Skeletal muscle tissue (tissue), 4 donors: ENCODE measurements around the gene CCDC197. TPM values are rescaled to one million over a fixed set of nuclear protein-coding genes. Genes with fewer than 3 reads are reported as not detected.

ENCODE experiments used
- H3K27ac ChIP-seq: one replicate; pipeline ENCODE4 v1.7.0; 2013; ENCODE audit warnings: mild to moderate bottlenecking, low read depth, low read length, inconsistent platforms
- H3K27me3 ChIP-seq, 3 donors: one replicate each; pipeline ENCODE4 v1.7.0; 2013; ENCODE audit warnings: low read length in 3 of 3; ENCODE audit not compliant: control insufficient read depth in 3 of 3, insufficient read depth in 3 of 3
- H3K36me3 ChIP-seq, 3 donors: one replicate each; pipeline ENCODE4 v1.7.0; 2013; ENCODE audit warnings: low read length in 3 of 3; ENCODE audit not compliant: control insufficient read depth in 3 of 3, insufficient read depth in 3 of 3
- H3K4me1 ChIP-seq, 3 donors: one replicate each; pipeline ENCODE4 v1.7.0; 2013; ENCODE audit warnings: low read length in 3 of 3, mild to moderate bottlenecking in 3 of 3; ENCODE audit not compliant: control insufficient read depth in 3 of 3, insufficient read depth in 3 of 3
- H3K4me3 ChIP-seq, 3 donors: one replicate each; pipeline ENCODE4 v1.7.0; 2013; ENCODE audit warnings: low read length in 3 of 3
- H3K9ac ChIP-seq, 3 donors: one replicate each; pipeline ENCODE4 v1.7.0; 2013; ENCODE audit warnings: low read length in 3 of 3, mild to moderate bottlenecking in 3 of 3, moderate library complexity in 2 of 3, low read depth in 1 of 3
- H3K9me3 ChIP-seq, 3 donors: one replicate each; pipeline ENCODE4 v1.7.0; 2013; ENCODE audit warnings: low read length in 3 of 3; ENCODE audit not compliant: control insufficient read depth in 3 of 3
- total RNA-seq: library from RNA; depleted of rRNA; stranded (reverse); fragments of >200 nt; gene quantifications from one replicate; pipeline ENCODE4 v1.2.3, GENCODE V29; 2014
- donor health status: Osteomylitis.

The CCDC197 gene
- not detected for total RNA-seq

DNA sequence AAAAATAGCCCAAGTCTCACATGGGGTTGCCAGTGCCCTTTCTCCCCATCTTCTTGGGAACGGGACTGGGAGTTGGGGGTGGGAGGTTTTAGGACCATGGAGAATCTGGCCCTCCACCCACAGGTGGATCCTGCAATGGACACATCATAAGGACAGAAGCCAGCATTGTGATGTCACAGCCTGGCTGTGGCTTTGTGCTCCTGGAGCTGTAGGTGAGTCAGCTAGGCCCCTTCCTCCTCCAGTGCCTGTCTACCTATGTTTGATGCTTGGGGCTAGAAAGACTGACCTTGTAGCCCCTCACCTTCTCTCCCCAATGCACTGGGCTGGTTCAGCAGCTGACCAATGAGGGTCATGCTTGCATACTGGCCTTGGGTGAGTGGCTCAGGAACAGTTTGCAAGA, at the start of gene CCDC197:
Gene CCDC197 (plus strand): TSS at position 220 of the 400 bp plus-strand sequence. CDS start 831 bp downstream, outside the sequence.
- peak within 1 kb of the TSS; percentile 38 to 82 (median 47) for H3K9ac ChIP-seq
- no peaks in the 10 kb centered on the region for H3K36me3 ChIP-seq
- no peaks in the 10 kb centered on the region for H3K9me3 ChIP-seq
- H3K4me3 ChIP-seq, result no peak within 1 kb of the TSS
- H3K27me3 ChIP-seq, result peaks cover 0 to 11% (median 6%) of the 10 kb centered on the region in 3 donors
- H3K27ac ChIP-seq, result no peak within 1 kb of the TSS
- H3K4me1 ChIP-seq, result peaks cover 42 to 65% (median 57%) of the 10 kb centered on the region in 3 donors

DNA sequence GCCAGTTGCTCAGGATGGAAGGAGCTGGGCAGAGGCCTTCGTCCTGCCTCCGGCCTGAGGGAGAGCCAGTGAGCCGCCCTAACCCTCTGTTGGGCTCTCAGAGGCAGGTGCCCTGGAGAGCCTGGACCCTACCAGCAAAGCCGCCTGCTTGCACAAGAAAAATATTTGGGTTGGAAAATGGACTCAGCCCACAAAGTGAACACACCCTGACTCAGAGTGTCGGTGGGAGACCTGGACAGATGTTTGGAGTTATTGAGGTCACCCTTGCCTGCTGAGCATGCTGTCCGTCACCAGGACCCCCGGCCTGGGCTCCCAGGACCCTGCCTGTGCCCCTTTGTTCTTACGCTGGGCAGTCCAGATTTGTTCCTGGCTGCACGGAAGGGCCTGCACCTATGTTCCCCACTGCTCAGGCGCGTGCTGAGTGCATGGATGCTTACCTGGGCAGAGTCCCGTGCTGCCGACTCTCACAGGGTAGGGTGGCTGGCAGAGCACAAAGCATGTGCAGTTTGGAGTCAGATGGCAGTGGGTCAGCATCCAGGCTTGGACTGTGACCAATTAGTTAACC, 47.5 kb upstream of the CCDC197 start:
- peak overlapping the region in 1 of 3 donors; percentile 54 for H3K9ac ChIP-seq
- H3K9me3 ChIP-seq, result no peaks in the 10 kb centered on the region
- H3K4me3 ChIP-seq, result no peak overlapping the region
- peaks cover 87 to 93% (median 88%) of the 10 kb centered on the region in 3 donors for H3K36me3 ChIP-seq
- H3K27ac ChIP-seq, result no peak overlapping the region
- no peaks in the 10 kb centered on the region for H3K27me3 ChIP-seq
- peaks cover 87 to 97% (median 89%) of the 10 kb centered on the region in 3 donors for H3K4me1 ChIP-seq

DNA sequence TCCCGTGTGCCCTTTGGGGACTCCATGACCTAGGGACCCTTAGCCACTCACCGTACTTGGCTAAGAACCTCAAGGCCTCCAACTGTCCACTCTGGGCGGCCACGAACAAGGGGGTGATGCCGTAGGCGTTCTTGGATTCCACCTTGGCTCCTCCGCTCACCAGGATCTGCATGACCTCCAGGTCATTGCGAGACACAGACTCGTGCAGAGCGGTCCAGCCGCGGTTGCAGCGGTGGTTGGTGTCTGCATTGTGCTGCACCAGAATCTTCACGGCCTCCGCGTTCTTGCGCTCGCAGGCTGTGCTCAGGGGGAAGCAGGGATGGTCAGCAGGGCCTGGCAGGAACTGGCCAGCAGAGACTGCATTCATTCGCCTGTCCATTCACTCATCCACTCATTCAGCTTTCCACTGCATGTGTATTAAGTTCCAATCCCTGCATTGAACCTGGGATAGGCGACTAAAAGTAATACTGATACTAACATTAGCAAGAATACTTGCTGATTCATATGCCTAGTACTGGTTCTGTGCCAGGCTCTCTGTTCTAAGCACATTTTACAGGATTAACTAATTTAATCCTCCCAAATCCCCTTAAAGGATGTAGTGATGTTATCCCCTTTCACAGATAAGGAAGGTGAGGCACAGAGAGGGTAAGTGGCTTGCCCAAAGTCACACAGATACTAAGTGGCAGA, 46.0 kb upstream of the CCDC197 start:
- Histone ChIP-seq H3K4me1 (peaks cover 86 to 97% (median 89%) of the 10 kb centered on the region in 3 donors), H3K4me3 (no peak overlapping the region), H3K27me3 (no peaks in the 10 kb centered on the region), H3K36me3 (peaks cover 90 to 94% (median 92%) of the 10 kb centered on the region in 3 donors), H3K27ac (no peak overlapping the region), H3K9me3 (no peaks in the 10 kb centered on the region), H3K9ac (no peak overlapping the region)

DNA sequence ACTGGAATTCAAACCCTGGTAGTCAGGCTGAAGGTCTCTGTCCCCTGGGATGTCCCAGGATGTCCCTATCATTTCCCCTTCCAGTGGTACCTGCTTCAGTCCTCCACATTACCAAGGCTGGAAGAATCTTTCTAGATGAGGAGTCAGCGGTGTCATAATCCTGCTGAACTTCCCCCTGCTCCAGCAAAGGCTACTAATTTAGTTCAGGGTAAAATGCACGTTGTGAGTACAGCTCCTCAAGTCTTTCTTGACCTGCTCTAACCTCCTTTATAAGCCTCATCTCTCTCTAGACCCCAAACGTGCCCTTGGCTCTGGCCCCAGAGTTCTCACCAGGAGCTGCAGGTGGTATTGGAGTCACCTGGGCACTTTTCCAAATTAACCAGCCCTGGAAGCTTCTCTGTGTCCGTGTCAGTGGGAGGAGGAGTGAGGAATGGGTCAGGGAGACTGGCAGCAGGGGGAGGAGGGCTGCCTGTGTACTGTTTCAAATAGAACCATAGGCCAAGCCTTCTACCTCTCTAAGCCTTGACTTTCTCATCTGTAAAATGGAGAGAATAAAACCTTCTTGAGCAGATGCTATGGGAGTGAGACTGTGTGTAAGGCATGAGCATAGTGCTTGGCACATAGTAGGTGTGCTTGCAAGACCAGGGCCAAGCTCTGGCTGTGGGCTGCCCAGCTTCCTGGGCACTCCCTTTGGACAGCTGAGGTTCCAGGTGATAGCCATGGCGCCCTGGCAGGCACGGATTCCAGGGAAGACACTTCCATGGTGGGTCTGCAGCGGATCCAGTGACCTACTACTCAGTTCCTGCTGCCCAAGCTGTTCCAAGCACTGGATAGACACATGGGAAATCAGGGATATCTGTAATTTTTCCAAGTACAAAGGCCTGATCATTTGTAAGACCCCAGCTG, 45.2 kb upstream of the CCDC197 start:
- H3K27ac ChIP-seq, result no peak overlapping the region
- no peak overlapping the region for H3K4me3 ChIP-seq
- H3K36me3 ChIP-seq, result peaks cover 84 to 93% (median 87%) of the 10 kb centered on the region in 3 donors
- H3K4me1 ChIP-seq, result peaks cover 86 to 97% (median 88%) of the 10 kb centered on the region in 3 donors
- H3K9me3 ChIP-seq, result no peaks in the 10 kb centered on the region
- H3K27me3 ChIP-seq, result no peaks in the 10 kb centered on the region
- H3K9ac ChIP-seq, result no peak overlapping the region

DNA sequence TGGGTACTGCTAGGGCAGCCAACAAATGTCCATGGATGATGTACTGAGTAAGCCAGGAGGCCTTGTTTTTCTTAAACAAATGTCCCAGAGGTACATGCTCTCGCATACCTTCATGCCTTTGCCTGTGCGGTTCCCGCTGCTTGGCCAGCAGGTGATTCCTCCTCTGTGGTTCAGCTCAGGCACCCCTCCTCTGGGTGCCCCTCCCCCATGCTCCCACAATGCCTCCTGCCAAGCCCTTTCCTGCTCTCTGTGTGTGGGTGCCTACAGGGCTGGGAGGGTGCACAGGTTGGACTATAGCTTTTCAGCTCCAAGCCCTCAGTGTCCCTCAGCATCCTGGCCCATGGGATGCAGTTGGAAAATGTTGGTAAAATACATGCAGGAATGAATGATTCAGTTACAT, 44.3 kb upstream of the CCDC197 start:
- no peaks in the 10 kb centered on the region for H3K27me3 ChIP-seq
- no peak overlapping the region for H3K4me3 ChIP-seq
- peaks cover 88 to 98% (median 89%) of the 10 kb centered on the region in 3 donors for H3K4me1 ChIP-seq
- peaks cover 77 to 94% (median 82%) of the 10 kb centered on the region in 3 donors for H3K36me3 ChIP-seq
- peak overlapping the region in 1 of 3 donors; percentile 34 for H3K9ac ChIP-seq
- no peak overlapping the region for H3K27ac ChIP-seq
- no peaks in the 10 kb centered on the region for H3K9me3 ChIP-seq

DNA sequence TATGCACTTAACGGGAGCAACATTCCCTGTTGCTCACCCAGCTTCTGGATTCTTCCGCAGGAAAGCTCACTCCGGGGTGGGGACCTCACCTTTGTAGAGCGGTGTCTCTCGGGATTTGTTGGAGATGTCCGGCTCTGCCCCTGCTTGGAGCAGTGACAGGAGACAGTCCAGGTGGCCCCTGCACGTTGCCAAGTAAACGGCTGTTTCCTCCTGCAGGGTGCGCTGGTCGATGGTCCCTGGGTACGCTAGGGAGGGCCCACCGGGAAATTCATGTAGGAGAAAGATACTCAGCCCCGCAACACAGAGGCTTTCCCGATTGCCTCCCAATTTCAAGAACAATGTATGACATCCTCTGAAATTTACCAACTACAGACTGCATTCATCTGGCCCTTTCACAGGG, 43.8 kb upstream of the CCDC197 start:
- H3K27me3 ChIP-seq, result no peaks in the 10 kb centered on the region
- peak overlapping the region in 1 of 3 donors; percentile 69 for H3K9ac ChIP-seq
- H3K9me3 ChIP-seq, result no peaks in the 10 kb centered on the region
- H3K27ac ChIP-seq, result no peak overlapping the region
- H3K36me3 ChIP-seq, result peaks cover 77 to 94% (median 80%) of the 10 kb centered on the region in 3 donors
- peaks cover 88 to 98% (median 89%) of the 10 kb centered on the region in 3 donors for H3K4me1 ChIP-seq
- no peak overlapping the region for H3K4me3 ChIP-seq

DNA sequence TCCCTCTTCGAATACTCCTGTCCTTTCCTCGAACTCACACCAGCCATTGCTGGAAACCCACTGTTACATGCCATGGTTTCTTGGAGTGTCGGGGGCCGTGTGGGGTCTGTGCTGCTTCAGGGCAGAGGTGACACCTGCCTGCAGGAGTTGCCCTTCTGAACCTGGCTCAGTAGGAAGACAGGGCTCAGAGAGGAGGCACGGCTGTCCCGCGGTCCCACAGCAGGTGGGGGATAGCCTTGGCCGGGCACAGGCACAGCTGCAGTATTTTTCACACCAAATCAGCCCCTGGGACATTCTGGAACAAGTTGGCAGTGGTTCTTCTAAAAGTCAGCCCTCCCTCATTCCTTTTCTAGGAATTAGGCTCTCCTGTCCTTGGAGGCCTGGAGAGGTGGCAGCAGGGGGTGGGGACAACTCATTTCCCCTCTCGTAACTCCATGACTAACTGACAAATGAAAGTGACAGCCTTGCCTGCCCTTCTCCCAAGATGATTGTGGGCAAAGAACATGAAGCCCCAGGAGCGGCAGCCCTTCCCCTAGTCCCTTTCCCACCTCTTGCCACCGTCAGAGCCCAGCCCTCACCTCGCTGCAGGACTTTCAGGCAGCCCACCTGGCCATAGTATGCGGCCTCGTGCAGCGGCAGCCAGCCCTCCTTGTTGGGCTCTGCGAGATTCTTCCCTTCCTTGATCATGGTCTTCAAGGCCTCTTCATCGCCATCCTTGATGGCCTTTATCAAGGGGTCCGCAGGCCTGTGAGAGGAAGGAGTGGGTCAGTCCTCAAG, 43.2 kb upstream of the CCDC197 start:
- Histone ChIP-seq H3K27ac (no peak overlapping the region), H3K36me3 (peaks cover 79 to 95% (median 85%) of the 10 kb centered on the region in 3 donors), H3K9ac (peak overlapping the region in 2 of 3 donors; percentile 43 to 69), H3K4me1 (peaks cover 89 to 98% (median 90%) of the 10 kb centered on the region in 3 donors), H3K4me3 (no peak overlapping the region), H3K9me3 (no peaks in the 10 kb centered on the region), H3K27me3 (no peaks in the 10 kb centered on the region)

DNA sequence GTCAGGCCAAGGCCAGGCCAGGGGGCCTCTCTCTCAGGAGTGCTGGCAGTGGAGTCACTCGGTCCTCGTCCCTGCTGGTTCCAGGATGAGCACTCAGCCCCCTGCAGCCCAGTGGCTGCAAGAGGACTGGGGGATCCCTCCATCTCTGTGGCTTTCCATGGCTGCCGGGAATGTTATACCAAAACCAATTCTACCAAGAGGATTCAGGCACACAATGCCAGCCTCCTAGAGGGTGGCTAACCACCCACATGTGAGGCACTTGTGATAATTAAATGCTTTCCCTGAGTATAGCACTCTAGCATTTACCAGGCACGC, 42.6 kb upstream of the CCDC197 start:
- Histone ChIP-seq H3K27ac (no peak overlapping the region), H3K27me3 (no peaks in the 10 kb centered on the region), H3K4me3 (no peak overlapping the region), H3K9me3 (no peaks in the 10 kb centered on the region), H3K9ac (peak overlapping the region in 1 of 3 donors; percentile 69), H3K4me1 (peaks cover 89 to 98% (median 90%) of the 10 kb centered on the region in 3 donors), H3K36me3 (peaks cover 75 to 95% (median 84%) of the 10 kb centered on the region in 3 donors)
